ENCODE measurements around the gene CCDC92B.

DNA sequence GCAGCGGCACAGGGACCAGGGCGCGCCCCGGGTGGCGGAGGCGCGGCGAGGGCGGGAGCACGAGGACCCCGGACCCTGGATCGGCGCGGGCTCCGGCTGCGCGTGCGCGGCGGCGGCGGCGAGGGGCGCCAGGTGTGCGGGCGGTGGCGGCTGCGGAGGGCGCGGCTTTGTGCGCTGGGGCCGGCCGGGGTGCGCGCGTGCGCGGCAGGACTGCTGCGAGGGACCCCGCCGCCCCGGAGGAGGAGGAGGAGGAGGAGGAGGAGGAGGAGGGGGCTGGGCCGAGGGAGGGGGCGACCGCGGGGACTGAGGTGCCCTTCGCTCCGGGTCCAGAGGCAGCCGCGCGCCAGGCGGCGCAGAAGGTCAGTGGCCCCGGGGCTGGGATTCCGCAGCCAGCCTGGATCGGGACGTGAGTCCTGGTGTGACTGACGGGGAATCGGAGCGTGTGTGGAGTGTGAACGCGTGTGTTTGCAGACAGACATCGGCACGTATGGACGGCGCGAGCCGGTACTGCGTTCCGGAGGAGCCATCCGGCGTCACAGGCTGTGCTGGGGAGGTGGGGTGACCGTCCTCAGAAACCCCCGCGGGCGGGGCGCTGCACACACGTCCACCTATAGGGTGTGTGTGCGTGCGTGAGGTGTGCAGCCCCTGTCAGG, 27.3 kb upstream of the CCDC92B start:
- TF ChIP-seq, protein P1, sequence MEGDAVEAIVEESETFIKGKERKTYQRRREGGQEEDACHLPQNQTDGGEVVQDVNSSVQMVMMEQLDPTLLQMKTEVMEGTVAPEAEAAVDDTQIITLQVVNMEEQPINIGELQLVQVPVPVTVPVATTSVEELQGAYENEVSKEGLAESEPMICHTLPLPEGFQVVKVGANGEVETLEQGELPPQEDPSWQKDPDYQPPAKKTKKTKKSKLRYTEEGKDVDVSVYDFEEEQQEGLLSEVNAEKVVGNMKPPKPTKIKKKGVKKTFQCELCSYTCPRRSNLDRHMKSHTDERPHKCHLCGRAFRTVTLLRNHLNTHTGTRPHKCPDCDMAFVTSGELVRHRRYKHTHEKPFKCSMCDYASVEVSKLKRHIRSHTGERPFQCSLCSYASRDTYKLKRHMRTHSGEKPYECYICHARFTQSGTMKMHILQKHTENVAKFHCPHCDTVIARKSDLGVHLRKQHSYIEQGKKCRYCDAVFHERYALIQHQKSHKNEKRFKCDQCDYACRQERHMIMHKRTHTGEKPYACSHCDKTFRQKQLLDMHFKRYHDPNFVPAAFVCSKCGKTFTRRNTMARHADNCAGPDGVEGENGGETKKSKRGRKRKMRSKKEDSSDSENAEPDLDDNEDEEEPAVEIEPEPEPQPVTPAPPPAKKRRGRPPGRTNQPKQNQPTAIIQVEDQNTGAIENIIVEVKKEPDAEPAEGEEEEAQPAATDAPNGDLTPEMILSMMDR (IDR thresholded peaks at IDR 0.05; ENCODE audit: low read depth, low read length, poor library complexity, severe bottlenecking), result no peak
- no peak for TF ChIP-seq EZH2phosphoT487 (IDR thresholded peaks at IDR 0.05; ENCODE audit: borderline replicate concordance, low read length)

Measured in DOHH2 (cell line).